OCI-LY1 (cell line): Measurements from ENCODE around the gene TMEM132A.

Experiments used
- H2AFZ ChIP-seq: fragments of 200-600 bp; sonication (generic), shearing (Covaris generic); 2 replicates; pipeline ENCODE4 v1.6.0; 2014; ENCODE audit warnings: antibody characterized with exemption, mild to moderate bottlenecking, low read length
- H3F3A ChIP-seq: fragments of 200-600 bp; sonication (generic), shearing (Covaris generic); 2 replicates; pipeline ENCODE4 v1.6.0; 2014; ENCODE audit warnings: mild to moderate bottlenecking, antibody characterized with exemption, low read length, moderate library complexity; ENCODE audit not compliant: insufficient read depth
- H3K27ac ChIP-seq: fragments of 200-600 bp; sonication (generic); 2 replicates; pipeline ENCODE4 v1.5.1; 2014; ENCODE audit warnings: low read length, mixed run types, mild to moderate bottlenecking, low read depth; ENCODE audit not compliant: poor library complexity, severe bottlenecking
- H3K27me3 ChIP-seq: fragments of 200-600 bp; sonication (generic); 2 replicates; pipeline ENCODE4 v1.6.0; 2014; ENCODE audit warnings: antibody characterized with exemption, mild to moderate bottlenecking, low read length, moderate library complexity; ENCODE audit not compliant: insufficient read depth
- H3K36me3 ChIP-seq: fragments of 200-600 bp; sonication (generic); 2 replicates; pipeline ENCODE4 v1.6.1; 2014; ENCODE audit warnings: mild to moderate bottlenecking, antibody characterized with exemption, low read length, moderate library complexity, mixed read lengths; ENCODE audit not compliant: insufficient read depth
- H3K4me1 ChIP-seq: fragments of 200-600 bp; sonication (generic); 2 replicates; pipeline ENCODE4 v1.5.1; 2014; ENCODE audit warnings: mild to moderate bottlenecking, low read length, moderate library complexity; ENCODE audit not compliant: insufficient read depth, severe bottlenecking
- H3K4me2 ChIP-seq: fragments of 200-600 bp; sonication (generic), shearing (Covaris generic); 2 replicates; pipeline ENCODE4 v1.6.1; 2014; ENCODE audit warnings: low read length
- H3K4me3 ChIP-seq: fragments of 200-600 bp; sonication (generic); 2 replicates; pipeline ENCODE4 v1.5.1; 2014; ENCODE audit warnings: low read length, low read depth, mild to moderate bottlenecking, mixed read lengths; ENCODE audit not compliant: poor library complexity, severe bottlenecking
- H3K79me2 ChIP-seq: fragments of 200-600 bp; shearing (Covaris generic); 2 replicates; pipeline ENCODE4 v1.6.1; 2016; ENCODE audit warnings: mixed run types, low read length, mixed read lengths; ENCODE audit not compliant: insufficient read depth
- H3K9ac ChIP-seq: fragments of 200-600 bp; sonication (generic), shearing (Covaris generic); 2 replicates; pipeline ENCODE4 v1.6.1; 2014; ENCODE audit warnings: mild to moderate bottlenecking, low read length, mixed read lengths
- H3K9me2 ChIP-seq: fragments of 200-600 bp; sonication (generic), shearing (Covaris generic); 2 replicates; pipeline ENCODE4 v1.6.1; 2014; ENCODE audit warnings: low read depth, mild to moderate bottlenecking, low read length, mixed read lengths
- H3K9me3 ChIP-seq: fragments of 200-600 bp; shearing (Covaris generic); 2 replicates; pipeline ENCODE4 v1.6.1; 2014; ENCODE audit warnings: low read length, mixed read lengths
- H4K20me1 ChIP-seq: fragments of 200-600 bp; sonication (generic), shearing (Covaris generic); 2 replicates; pipeline ENCODE4 v1.6.0; 2016; ENCODE audit warnings: mild to moderate bottlenecking, low read length; ENCODE audit not compliant: insufficient read depth
- EZH2 ChIP-seq: fragments of 200-600 bp; sonication (generic), shearing (Covaris generic); IDR thresholded peaks from 2 replicates; pipeline ENCODE4 v1.8.0; 2017; ENCODE audit warnings: borderline replicate concordance, mixed run types, mild to moderate bottlenecking, antibody characterized with exemption, low read length, moderate library complexity, mixed read lengths
- TF ChIP-seq, protein P1 (sequence below): fragments of 200-600 bp; sonication (generic), shearing (Covaris generic); IDR thresholded peaks from 2 replicates; pipeline ENCODE4 v1.5.1; 2017; ENCODE audit warnings: mild to moderate bottlenecking, antibody characterized with exemption, low read length, moderate library complexity, mixed read lengths

The TMEM132A gene

DNA sequence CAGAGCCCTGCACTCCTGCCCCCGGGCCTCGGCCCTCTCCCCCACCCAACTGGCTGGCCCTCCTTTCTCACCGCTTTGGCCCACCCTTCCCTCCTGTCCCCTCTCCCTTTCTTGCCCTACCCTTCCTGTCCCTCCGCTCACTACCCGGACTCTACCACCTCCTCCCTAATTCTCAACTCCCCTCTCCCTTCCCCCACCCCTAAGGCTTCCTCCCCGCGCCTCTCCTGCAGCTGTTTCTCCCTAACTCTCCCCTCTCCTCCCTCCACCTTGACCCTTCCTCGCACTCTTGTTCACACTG, 27.3 kb downstream of the TMEM132A start:
- Histone ChIP-seq H2AFZ (no peak overlapping the region), H3K4me2 (peak overlapping the region; percentile 46; the same call in 1 of the 2 replicates), H3K9me2 (no peaks in the 10 kb centered on the region), H3K4me3 (peak overlapping the region; percentile 34), H3K27ac (no peak overlapping the region), H3K27me3 (no peaks in the 10 kb centered on the region; the same call in 1 of the 2 replicates), H3K9ac (no peak overlapping the region; the same call in 1 of the 2 replicates), H3K79me2 (no peaks in the 10 kb centered on the region), H3K36me3 (no peaks in the 10 kb centered on the region), H3K4me1 (peaks cover 12% of the 10 kb centered on the region), H4K20me1 (no peaks in the 10 kb centered on the region), H3K9me3 (no peaks in the 10 kb centered on the region), H3F3A (no peaks in the 10 kb centered on the region)
- TF ChIP-seq EZH2: no peak
- TF ChIP-seq, protein P1, sequence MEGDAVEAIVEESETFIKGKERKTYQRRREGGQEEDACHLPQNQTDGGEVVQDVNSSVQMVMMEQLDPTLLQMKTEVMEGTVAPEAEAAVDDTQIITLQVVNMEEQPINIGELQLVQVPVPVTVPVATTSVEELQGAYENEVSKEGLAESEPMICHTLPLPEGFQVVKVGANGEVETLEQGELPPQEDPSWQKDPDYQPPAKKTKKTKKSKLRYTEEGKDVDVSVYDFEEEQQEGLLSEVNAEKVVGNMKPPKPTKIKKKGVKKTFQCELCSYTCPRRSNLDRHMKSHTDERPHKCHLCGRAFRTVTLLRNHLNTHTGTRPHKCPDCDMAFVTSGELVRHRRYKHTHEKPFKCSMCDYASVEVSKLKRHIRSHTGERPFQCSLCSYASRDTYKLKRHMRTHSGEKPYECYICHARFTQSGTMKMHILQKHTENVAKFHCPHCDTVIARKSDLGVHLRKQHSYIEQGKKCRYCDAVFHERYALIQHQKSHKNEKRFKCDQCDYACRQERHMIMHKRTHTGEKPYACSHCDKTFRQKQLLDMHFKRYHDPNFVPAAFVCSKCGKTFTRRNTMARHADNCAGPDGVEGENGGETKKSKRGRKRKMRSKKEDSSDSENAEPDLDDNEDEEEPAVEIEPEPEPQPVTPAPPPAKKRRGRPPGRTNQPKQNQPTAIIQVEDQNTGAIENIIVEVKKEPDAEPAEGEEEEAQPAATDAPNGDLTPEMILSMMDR: no peak

DNA sequence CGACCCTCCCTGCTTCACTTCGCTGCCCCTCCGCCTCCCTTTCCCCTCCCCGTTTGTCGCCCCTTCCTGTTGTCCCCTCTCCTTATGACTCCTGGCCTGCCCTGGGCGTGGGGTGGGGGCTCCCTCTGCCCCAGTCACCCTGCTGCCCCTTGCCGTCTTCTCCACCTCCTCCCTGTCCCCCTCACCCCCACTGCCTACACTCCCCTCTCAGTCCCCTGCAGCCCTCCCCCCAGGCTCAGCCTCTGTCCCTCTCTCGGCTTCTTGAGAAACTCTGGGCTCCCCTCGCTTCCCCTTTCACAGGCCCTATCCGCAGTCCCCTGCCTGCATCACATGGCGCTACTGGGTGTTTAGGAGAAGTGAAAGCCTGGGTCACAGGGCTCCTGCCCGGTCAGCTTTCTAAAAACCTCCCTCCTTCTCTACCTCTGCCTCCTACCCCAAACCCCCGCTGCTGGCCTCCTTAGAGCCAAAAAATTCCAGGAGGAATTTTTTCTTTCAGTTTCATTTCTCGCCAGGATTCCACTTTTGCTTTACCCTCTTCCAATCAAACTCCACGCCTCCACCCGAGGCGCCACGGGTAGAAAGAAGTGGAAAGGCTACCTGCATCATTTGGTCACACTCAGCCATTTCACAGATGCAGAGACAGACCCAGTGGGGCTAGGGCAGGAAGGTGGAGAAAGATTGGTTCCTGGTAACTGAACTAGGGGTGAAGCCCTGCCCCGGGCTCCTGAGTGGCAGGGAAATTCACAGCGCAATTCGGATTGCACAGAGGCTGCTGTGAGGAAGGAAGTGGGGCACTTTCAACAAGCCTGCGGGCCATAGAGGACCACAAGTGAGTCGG, 27.9 kb downstream of the TMEM132A start, which contains the start of gene SLC15A3:
Gene SLC15A3 (minus strand): TSS at position 273 of the 838 bp plus-strand sequence. CDS start 625 bp downstream, outside the sequence.
- peak within 1 kb of the TSS; percentile 22; the same call in 1 of the 2 replicates for H3K9ac ChIP-seq
- no peaks in the 10 kb centered on the region; the same call in 1 of the 2 replicates for H3K27me3 ChIP-seq
- H4K20me1 ChIP-seq: no peaks in the 10 kb centered on the region
- H3K4me2 ChIP-seq: peak within 1 kb of the TSS; percentile 46
- H3K9me3 ChIP-seq: no peaks in the 10 kb centered on the region
- H2AFZ ChIP-seq: no peak within 1 kb of the TSS
- no peaks in the 10 kb centered on the region for H3F3A ChIP-seq
- no peaks in the 10 kb centered on the region for H3K36me3 ChIP-seq
- no peaks in the 10 kb centered on the region for H3K9me2 ChIP-seq
- peaks cover 12% of the 10 kb centered on the region for H3K4me1 ChIP-seq
- H3K79me2 ChIP-seq: no peaks in the 10 kb centered on the region
- peak within 1 kb of the TSS; percentile 34 for H3K4me3 ChIP-seq
- TF ChIP-seq, protein P1: no peak
- TF ChIP-seq EZH2: no peak
- H3K27ac ChIP-seq: no peak within 1 kb of the TSS

DNA sequence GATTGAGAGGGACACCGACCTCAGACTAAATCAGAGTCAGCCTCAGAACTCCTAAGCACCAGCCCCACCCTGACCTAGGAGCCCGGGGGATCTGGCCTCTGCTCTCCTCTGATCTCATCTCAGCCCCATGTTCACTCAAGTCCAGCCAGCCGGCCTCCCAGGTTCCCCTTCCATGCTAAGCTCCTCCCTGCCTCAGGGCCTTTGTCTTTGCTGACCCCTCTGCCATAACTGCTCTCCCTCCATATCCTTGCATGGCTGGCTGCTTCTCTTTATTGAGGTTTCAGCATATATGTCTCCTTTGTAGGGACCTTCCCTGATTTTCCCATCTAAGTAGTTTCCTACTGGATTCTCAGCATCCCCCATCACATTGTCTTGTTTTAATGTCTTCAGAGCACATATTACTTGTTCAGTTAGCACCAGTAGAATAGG, 28.5 kb downstream of the TMEM132A start:
- Histone ChIP-seq H3K4me1 (peaks cover 12% of the 10 kb centered on the region), H3K4me2 (no peak overlapping the region), H3K4me3 (no peak overlapping the region), H3K9ac (no peak overlapping the region), H4K20me1 (no peaks in the 10 kb centered on the region), H3K36me3 (no peaks in the 10 kb centered on the region), H3K79me2 (no peaks in the 10 kb centered on the region), H3K9me2 (no peaks in the 10 kb centered on the region), H3F3A (no peaks in the 10 kb centered on the region), H3K27ac (no peak overlapping the region), H2AFZ (no peak overlapping the region), H3K9me3 (no peaks in the 10 kb centered on the region), H3K27me3 (no peaks in the 10 kb centered on the region; the same call in 1 of the 2 replicates)
- no peak for TF ChIP-seq EZH2
- TF ChIP-seq, protein P1: no peak
